ENCODE results near the gene CABP1. TPM values are rescaled to one million over a fixed set of nuclear protein-coding genes. Genes with fewer than 3 reads are reported as not detected.

CABP1 gene
- total RNA-seq, 1 experiment from 2014 or later: 1.2 TPM

GRCh38 chr12:120706029-120706428 is 65.6 kb downstream of the CABP1 start:
- H3K4me3 ChIP-seq (ENCODE audit: low read depth, low read length, poor library complexity, severe bottlenecking): no peak overlapping the region
- no TSS peak for BruUV-seq (replicated peaks)
- no peaks in the 10 kb centered on the region for H3K27me3 ChIP-seq (replicated peaks; ENCODE audit: insufficient read depth, low read depth, low read length, poor library complexity)
- intact Hi-C loops (cut with micrococcal nuclease; ENCODE audit: unreplicated experiment): no loop called here
- H3K4me1 ChIP-seq (ENCODE audit: insufficient read depth, low read length, poor library complexity, severe bottlenecking): peaks cover 5% of the 10 kb centered on the region
- peaks cover 13% of the 10 kb centered on the region for H3K36me3 ChIP-seq (ENCODE audit: insufficient read depth, low read length, poor library complexity, severe bottlenecking)
- H3K27ac ChIP-seq (ENCODE audit: low read depth, low read length, poor library complexity, severe bottlenecking): no peak overlapping the region
- POLR2A ChIA-PET (ENCODE audit: low non-redundant PET): interaction anchor here (0.5 kb wide), 1 partner anchor 413 kb away, joined by 3 read pairs; the partner anchor contains the start of gene RNU4-1
- H3K9me3 ChIP-seq (ENCODE audit: low read depth, low read length, poor library complexity, severe bottlenecking): no peaks in the 10 kb centered on the region
- no peak for DNase-seq (ENCODE audit: low spot score)
- TF ChIP-seq EZH2 (IDR thresholded peaks at IDR 0.05; ENCODE audit: borderline replicate concordance, low read depth, low read length, poor library complexity, severe bottlenecking) (no peak), CTCF (conservative IDR thresholded peaks at IDR 0.05; ENCODE audit: low read depth, low read length) (no peak)
- CTCF ChIA-PET: no interaction called here

DNA sequence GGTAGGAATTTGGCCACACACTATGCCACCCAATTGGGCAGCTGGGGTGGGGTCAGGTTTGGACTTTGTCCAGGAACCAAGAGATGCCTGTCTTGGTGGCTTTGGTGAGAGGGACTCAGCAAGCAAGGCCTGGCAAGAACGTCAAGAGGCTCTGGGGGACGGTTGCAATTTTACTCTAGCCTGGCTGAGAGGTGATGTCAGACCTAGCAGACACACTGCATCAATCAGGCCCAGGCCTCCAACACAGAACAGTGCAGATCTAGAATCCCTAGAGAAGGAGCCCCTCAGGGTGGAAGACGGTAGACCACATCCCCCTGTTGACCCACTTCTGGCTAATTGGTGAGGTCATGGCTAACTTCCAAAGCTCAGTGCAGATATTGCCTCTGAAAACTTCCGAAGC is 68.2 kb downstream of the CABP1 start:
- no peak for DNase-seq (ENCODE audit: low spot score)
- TF ChIP-seq CTCF (conservative IDR thresholded peaks at IDR 0.05; ENCODE audit: low read depth, low read length) (no peak), EZH2 (IDR thresholded peaks at IDR 0.05; ENCODE audit: borderline replicate concordance, low read depth, low read length, poor library complexity, severe bottlenecking) (no peak)
- Histone ChIP-seq H3K36me3 (ENCODE audit: insufficient read depth, low read length, poor library complexity, severe bottlenecking) (peaks cover 8% of the 10 kb centered on the region), H3K27ac (ENCODE audit: low read depth, low read length, poor library complexity, severe bottlenecking) (no peak overlapping the region), H3K9me3 (ENCODE audit: low read depth, low read length, poor library complexity, severe bottlenecking) (no peaks in the 10 kb centered on the region), H3K4me3 (ENCODE audit: low read depth, low read length, poor library complexity, severe bottlenecking) (no peak overlapping the region), H3K27me3 (replicated peaks; ENCODE audit: insufficient read depth, low read depth, low read length, poor library complexity) (no peaks in the 10 kb centered on the region), H3K4me1 (ENCODE audit: insufficient read depth, low read length, poor library complexity, severe bottlenecking) (peaks cover 5% of the 10 kb centered on the region)
- CTCF ChIA-PET: interaction anchor here (0.5 kb wide), 1 partner anchor 9 kb away, joined by 3 read pairs; no protein-coding TSS in a partner anchor
- intact Hi-C loops (cut with micrococcal nuclease; ENCODE audit: unreplicated experiment): no loop called here
- BruUV-seq (replicated peaks): no TSS peak
- POLR2A ChIA-PET (ENCODE audit: low non-redundant PET): interaction anchor here (0.7 kb wide), 1 partner anchor 23 kb away, joined by 3 read pairs; no protein-coding TSS in a partner anchor

DNA sequence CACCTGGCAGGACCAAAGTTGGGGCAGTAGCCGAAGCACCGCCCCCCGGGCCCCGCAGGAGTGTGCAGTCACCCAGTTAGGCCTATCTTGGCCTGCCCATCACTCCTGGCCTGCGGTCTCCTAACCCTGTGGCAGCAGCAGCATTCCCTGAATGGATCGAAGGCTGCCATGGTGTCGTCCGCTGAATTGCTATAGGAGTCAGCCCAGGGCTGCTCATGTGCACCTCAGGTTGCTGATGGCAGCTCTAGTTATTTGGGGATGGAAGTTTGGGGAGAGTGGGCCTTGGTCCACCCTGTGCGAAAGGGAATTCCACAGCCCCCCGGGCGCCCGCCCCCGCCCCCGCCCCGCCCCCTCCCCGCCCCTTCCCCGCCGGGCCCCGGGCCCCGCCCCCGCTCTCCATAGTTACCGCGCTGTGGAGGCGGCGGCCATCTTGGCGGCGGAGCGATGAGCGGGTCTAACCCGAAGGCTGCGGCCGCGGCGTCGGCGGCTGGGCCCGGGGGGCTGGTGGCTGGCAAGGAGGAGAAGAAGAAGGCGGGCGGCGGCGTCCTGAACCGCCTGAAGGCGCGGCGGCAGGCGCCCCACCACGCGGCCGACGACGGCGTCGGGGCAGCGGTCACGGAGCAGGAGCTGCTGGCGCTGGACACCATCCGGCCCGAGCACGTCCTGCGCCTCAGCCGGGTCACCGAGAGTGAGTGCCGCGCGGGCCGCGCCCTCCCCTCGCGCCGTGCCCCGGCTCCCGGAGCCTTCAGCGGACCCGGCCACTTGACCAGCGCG is 69.8 kb downstream of the CABP1 start, which contains the start of gene UNC119B:
TSS of gene UNC119B (plus strand) at position 428 of the 774 bp plus-strand sequence. CDS start at position 445, 17 bp downstream.
- Histone ChIP-seq H3K27ac (ENCODE audit: low read depth, low read length, poor library complexity, severe bottlenecking) (peak within 1 kb of the TSS; percentile 90), H3K4me3 (ENCODE audit: low read depth, low read length, poor library complexity, severe bottlenecking) (peak within 1 kb of the TSS; percentile 93), H3K9me3 (ENCODE audit: low read depth, low read length, poor library complexity, severe bottlenecking) (no peaks in the 10 kb centered on the region), H3K27me3 (replicated peaks; ENCODE audit: insufficient read depth, low read depth, low read length, poor library complexity) (no peaks in the 10 kb centered on the region), H3K36me3 (ENCODE audit: insufficient read depth, low read length, poor library complexity, severe bottlenecking) (peaks cover 24% of the 10 kb centered on the region), H3K4me1 (ENCODE audit: insufficient read depth, low read length, poor library complexity, severe bottlenecking) (peaks cover 5% of the 10 kb centered on the region)
- POLR2A ChIA-PET (ENCODE audit: low non-redundant PET): no interaction called here
- CTCF ChIA-PET: interaction anchor here (0.6 kb wide), 1 partner anchor 53 kb away, joined by 6 read pairs; no protein-coding TSS in a partner anchor
- DNase-seq (ENCODE audit: low spot score): peak; percentile 80
- no TSS peak for BruUV-seq (replicated peaks)
- intact Hi-C loops (cut with micrococcal nuclease; ENCODE audit: unreplicated experiment): loop anchor here (5.0 kb wide), 1 partner anchor 383 kb away; the partner anchor contains the start of gene PLA2G1B
- no peak for TF ChIP-seq EZH2 (IDR thresholded peaks at IDR 0.05; ENCODE audit: borderline replicate concordance, low read depth, low read length, poor library complexity, severe bottlenecking)
- no peak for TF ChIP-seq CTCF (conservative IDR thresholded peaks at IDR 0.05; ENCODE audit: low read depth, low read length)

Measured in A673 (cell line).